Amniotic stem cell (primary cell): ENCODE measurements around the gene CDC42BPB.

Source experiments
- DNase-seq: peaks from one replicate; lab custom pipeline; 2025; lab: John Stamatoyannopoulos, UW

CDC42BPB gene

DNA sequence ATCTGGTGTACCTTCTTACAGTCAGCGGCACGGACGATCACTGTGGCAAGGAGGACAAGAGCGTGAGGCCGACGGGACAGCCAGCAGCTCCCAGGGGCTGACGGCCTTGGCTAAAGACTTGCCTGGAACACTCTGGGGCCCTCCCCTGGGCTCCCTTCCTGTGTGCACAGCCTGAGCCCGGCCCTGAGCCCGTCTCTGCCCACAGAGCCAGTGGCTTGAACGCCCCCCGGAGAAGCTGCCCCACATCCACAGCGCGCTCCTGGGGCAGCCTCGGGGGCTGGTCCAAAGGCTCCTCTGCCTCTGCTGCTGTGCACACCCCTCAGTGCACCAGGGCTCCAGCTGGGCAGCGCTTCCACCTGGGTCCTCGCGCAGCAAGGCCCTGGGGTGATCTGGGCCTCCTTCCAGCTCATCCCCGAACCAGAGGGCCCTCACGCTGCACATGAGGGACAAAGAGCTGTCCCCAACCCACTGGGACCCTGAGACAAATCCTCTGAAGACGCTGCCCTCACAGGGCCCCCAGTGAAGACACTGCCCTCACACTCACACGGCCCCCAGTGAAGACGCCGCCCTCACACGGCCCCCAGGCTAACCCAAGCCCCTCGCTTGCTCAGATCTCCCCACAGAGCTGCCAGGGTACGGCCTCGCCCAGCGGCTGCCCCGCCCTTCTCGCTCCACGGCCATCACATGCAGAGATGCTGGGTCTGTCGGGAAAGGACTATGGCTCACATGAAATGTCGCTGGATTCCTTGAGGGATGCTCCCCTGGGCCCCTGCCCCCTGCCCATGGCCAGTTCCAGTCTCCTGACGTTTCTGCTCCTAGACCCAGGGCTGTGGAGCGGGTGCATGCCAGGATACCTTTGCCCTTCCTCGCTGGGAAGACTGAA lies 112.7 kb downstream of the CDC42BPB start:
- no peak for DNase-seq

DNA sequence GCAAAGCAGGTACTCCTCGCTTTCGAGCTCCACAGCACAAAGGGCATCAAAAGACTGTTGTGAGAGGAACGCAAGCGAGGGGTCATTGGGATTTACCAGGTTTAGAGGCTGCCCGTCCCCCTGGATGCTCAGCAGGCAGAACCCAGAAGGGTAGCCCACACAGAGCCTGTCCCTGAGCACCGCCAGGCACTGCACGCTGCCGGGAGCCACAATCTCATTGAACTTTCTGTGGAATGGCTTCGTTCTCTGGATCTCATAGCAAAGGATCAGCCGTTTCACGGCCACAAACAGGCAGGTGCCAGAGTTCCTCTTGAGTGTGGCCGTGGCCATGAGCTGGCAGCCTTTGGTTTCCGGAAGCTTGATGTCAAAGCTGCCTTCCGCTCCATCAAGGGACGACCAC lies 113.4 kb downstream of the CDC42BPB start:
- no peak for DNase-seq

DNA sequence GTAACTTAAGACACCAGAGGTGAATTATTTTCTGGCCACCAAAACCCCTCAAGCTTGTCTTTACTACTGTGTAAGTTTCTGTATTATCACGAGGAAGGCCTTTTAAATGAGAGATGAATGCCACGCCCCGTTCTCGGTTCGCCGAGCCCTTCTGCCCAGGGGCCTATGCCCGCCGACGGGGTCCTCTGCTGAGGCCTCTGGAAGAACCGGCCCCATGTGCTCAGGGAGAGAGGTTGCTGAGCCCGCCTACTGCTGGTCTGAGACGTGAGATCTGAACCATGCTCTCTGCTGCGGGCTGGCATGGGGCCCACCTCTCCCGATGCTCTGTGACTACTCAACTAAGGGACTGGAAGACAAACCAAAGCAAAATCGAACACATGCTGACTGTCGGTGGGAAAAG lies 113.9 kb downstream of the CDC42BPB start:
- DNase-seq: no peak

- no peak for DNase-seq
Observed at GRCh38 chr14:102942069-102942468, 115.3 kb downstream of the CDC42BPB start.

DNA sequence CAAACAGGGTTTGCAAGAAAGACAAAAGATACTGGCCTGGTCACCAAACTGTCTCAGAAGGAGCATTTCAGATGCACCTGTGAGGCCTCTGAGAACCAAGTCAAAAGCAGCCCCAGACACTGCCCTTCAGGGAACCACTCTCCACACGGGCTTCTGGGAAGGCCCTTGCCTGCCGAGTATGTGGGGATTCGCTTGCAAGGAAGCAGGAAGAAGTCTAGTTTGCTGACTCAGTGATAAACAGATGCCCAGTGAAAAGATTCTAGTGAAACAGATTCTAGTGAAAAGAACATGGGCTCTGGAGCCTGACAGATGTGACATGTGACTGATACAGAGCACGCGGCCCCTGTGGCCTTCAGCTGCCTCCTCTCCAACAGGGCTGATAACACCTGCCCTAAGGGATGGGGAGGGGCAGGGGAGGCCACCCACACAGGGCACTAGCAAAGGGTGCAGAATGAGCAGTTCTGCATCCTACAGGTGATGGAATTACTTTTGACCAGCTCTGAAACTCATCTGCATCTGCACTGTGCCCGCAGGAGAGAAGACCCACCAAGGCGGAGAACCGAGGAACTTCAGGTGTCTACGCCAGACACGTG lies 115.8 kb downstream of the CDC42BPB start:
- DNase-seq: no peak

DNA sequence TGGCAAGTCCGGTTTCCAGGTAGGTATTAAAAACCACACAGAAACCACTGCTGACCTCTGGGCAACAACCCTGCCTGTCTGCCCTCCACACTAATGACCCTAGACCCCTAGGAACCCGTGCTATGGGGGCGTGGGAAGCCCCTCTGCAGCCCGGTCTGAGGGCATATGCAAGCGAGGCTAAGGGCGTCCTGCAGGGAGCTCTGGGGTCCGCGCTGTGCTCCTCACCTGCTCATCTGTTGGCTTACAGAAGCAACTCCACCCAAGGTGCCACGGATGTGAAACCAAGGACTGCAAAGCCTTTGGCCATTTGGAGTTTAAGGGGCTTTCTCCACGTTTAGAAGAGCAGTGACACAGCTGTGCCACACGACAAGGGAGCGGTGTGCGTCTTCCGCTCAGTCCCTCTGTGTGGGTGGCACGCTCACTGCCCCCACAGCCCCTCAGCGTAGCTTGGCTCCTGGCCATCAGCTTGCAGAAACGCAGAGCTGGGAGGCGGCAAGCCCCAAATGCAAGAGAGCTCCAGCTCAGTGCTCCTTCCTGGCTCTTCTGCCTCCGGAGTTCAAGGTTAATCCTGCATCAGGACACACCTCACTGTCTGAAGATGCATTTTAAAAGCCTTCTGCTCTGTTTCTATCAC lies 116.5 kb downstream of the CDC42BPB start:
- DNase-seq: no peak

DNA sequence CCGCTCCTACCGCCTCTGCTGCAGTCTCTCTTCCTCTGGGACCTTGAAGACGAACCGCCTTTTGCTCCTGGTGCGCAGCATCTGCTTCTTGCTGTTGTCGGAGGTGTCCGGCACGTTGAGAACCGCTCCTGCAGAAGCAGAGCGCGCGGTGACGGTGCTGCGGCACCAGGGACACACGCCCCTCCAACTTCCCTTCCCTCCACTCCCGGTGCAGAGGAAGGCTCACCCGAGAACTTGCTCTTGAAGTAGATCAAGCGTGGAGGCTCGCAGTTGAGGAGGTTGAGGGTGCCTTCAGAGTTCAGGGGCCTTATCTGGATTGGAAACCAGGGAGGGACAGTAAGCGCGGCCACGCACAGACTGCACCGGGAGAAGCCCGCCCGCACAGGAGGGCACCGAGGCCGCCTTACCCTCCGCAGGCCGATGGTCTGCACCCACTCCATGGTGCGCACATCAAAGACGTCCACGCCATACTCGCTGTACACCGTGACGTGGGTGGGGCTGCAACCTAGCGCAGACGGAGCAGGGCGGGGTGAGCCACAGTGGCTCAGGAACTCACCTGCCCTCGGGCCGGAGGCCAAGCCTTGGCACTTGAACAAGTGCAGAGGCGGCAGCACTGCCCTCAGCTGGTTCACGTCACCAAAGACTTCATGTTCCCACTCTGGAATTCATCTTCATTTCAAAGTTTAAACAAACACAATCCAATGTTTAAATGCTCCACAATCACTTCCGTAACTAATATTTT lies 117.4 kb downstream of the CDC42BPB start:
- no peak for DNase-seq

DNA sequence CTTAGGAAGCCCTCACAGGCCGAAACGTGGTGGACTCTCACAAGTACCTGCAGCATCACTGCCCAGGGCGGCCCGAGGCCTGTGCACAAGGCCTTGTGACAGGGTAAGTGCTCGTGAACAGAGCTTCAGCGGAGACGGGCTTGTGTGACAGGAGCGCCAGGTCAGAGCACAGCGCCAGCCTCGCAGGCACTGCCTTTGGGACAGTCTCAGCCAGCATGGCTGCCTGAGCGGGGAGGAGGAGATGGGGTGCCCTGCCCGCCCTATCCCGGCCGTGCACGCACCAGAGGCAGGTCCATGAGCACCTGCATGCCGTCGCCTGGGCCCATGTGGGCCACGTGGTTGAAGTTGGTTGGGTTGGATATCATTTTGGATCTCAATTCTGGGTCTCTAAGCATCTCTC lies 118.0 kb downstream of the CDC42BPB start:
- DNase-seq: no peak

DNA sequence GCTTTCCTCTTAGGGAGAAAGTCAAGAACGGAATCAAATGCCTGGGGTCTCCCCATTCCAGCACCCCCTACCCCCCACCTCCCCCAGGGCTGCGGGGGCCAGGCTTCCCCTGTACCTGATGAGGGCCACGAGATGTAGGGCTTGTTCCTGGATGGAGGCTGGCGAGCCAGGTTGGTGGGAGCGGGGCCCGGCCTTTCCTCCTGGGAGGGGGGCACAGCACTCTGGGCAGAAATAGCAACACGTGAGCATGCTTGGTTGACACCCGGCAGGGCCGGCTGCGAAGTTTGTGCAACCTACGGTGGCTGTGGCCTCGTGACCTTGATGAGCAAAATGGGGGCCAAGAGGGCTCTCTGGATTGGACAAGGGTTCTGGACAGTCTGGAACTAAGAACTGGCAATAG lies 119.2 kb downstream of the CDC42BPB start:
- no peak for DNase-seq

GRCh38 chr14:102937331-102938175 lies 119.8 kb downstream of the CDC42BPB start:
- no peak for DNase-seq

DNA sequence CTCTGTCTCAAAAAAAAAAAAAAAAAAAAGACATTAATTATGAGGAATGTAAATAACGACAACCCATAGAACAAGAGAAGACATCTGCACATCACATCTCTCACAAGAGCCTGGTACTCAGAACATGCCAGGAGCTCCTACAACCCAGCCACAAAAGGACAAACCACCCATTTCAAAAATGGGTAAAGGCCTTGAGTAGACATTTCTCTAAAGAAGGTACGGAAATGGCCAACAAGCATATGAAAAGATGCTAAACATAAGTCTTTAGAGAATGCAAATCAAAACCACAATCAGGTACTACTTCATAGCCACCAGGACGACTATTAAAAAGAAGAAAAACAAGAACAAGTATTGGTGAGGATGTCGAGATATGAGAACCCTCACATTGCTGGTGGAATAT lies 121.6 kb downstream of the CDC42BPB start:
- no peak for DNase-seq

GRCh38 chr14:102933618-102934231 lies 123.6 kb downstream of the CDC42BPB start:
- no peak for DNase-seq

GRCh38 chr14:102932484-102933248 lies 124.7 kb downstream of the CDC42BPB start:
- no peak for DNase-seq

GRCh38 chr14:102931580-102932285 lies 125.6 kb downstream of the CDC42BPB start:
- no peak for DNase-seq

GRCh38 chr14:102930753-102931579 lies 126.4 kb downstream of the CDC42BPB start:
- DNase-seq: no peak

DNA sequence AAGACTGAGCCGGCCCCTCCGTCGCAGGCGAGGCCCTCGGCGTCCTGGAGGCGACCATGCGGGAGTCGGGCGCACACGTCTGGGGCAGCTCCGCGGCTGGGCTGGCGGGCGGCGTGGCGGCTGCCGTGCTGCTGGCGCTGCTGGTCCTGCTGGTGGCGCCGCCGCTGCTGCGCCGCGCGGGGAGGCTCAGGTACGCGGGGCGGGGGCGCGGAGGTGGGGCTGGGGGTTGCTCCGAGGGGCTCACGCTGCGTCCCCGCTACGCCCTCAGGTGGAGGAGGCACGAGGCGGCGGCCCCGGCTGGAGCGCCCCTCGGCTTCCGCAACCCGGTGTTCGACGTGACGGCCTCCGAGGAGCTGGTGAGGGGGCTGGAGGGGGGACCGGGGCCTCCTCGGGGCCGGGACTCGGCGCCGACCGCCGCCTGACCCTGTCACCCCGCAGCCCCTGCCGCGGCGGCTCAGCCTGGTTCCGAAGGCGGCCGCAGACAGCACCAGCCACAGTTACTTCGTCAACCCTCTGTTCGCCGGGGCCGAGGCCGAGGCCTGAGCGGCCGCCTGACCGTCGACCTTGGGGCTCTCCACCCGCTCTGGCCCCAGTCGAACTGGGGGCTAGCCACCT lies 127.1 kb downstream of the CDC42BPB start:
- no peak for DNase-seq

GRCh38 chr14:102929241-102930137 lies 127.9 kb downstream of the CDC42BPB start:
- no peak for DNase-seq
